Measurements from ENCODE around the gene CDH18. TPM values are rescaled to one million over a fixed set of nuclear protein-coding genes. Genes with fewer than 3 reads are reported as not detected.

The CDH18 gene
- polyA plus RNA-seq, 6 donors from 2014 or later = not detected

GRCh38 chr5:19479562-19479961, 508.4 kb downstream of the CDH18 start:
- ATAC-seq (ENCODE audit: low read depth in 2 of 2) (no peak), DNase-seq (no peak)
- no peaks in the 10 kb centered on the region for H3K27me3 Mint-ChIP-seq
- no peak overlapping the region for H3K4me3 Mint-ChIP-seq
- H3K4me1 Mint-ChIP-seq = no peaks in the 10 kb centered on the region
- H3K9me3 Mint-ChIP-seq = peaks cover 3 to 16% (median 12%) of the 10 kb centered on the region in 7 donors
- H3K27ac Mint-ChIP-seq = no peak overlapping the region
- no peaks in the 10 kb centered on the region for H3K36me3 Mint-ChIP-seq

GRCh38 chr5:19462019-19462418, 526.0 kb downstream of the CDH18 start:
- Mint-ChIP-seq H3K4me1 (no peaks in the 10 kb centered on the region), H3K4me3 (no peak overlapping the region), H3K9me3 (peaks cover 0 to 6% (median 2%) of the 10 kb centered on the region in 7 donors), H3K27ac (no peak overlapping the region), H3K27me3 (no peaks in the 10 kb centered on the region), H3K36me3 (no peaks in the 10 kb centered on the region)
- ATAC-seq (ENCODE audit: low read depth in 2 of 2) (no peak), DNase-seq (no peak)

- H3K9me3 Mint-ChIP-seq = peaks cover 0 to 7% (median 0%) of the 10 kb centered on the region in 7 donors
- H3K4me1 Mint-ChIP-seq = no peaks in the 10 kb centered on the region
- no peaks in the 10 kb centered on the region for H3K27me3 Mint-ChIP-seq
- no peak overlapping the region for H3K4me3 Mint-ChIP-seq
- H3K27ac Mint-ChIP-seq = no peak overlapping the region
- DNase-seq = no peak
- no peaks in the 10 kb centered on the region for H3K36me3 Mint-ChIP-seq
- ATAC-seq (ENCODE audit: low read depth in 2 of 2) = no peak
Measured at GRCh38 chr5:19424506-19424905, 563.5 kb downstream of the CDH18 start.
